Prostate gland (tissue), 2 donors: ENCODE data around the gene CCDC170.

Source experiments
- CTCF ChIP-seq, 4 experiments: fragments of 200-600 bp in 2 of 4; fragments of 450-650 bp in 2 of 4; sonication (generic) in 2 of 4; IDR thresholded peaks; 1 replicate in 3 of 4; 2 replicates in 1 of 4; pipeline ENCODE4 v1.5.1; 2016 to 2019; ENCODE audit warnings: antibody characterized with exemption in 4 of 4, mild to moderate bottlenecking in 2 of 4, moderate library complexity in 2 of 4
- POLR2A ChIP-seq: fragments of 450-650 bp; IDR thresholded peaks from one replicate; pipeline ENCODE4 v1.6.1; 2016; ENCODE audit warnings: antibody characterized with exemption, mild to moderate bottlenecking
- POLR2AphosphoS5 ChIP-seq: sonication (generic); formaldehyde crosslinking; IDR thresholded peaks from one replicate; pipeline ENCODE4 v1.6.1; 2017; ENCODE audit warnings: antibody characterized with exemption

GRCh38 chr6:151658091-151658490, 164.3 kb downstream of the CCDC170 start:
- TF ChIP-seq CTCF (IDR thresholded peaks at IDR 0.05) = no peak
- no peak for TF ChIP-seq POLR2A
- no peak for TF ChIP-seq POLR2AphosphoS5
